ENCODE data around the gene CDK14.

Gene CDK14

GRCh38 chr7:91242097-91242844, 646.1 kb downstream of the CDK14 start:
- no peak for DNase-seq

- no peak for DNase-seq
These were observed 647.6 kb downstream of the CDK14 start for GRCh38 chr7:91243591-91244301.

GRCh38 chr7:91247500-91247899, 651.4 kb downstream of the CDK14 start:
- DNase-seq: no peak

GRCh38 chr7:91248996-91249395, 652.9 kb downstream of the CDK14 start:
- DNase-seq: no peak

GRCh38 chr7:91249506-91250233, 653.5 kb downstream of the CDK14 start:
- no peak for DNase-seq

GRCh38 chr7:91250706-91251105, 654.6 kb downstream of the CDK14 start:
- DNase-seq: no peak

GRCh38 chr7:91251877-91252276, 655.8 kb downstream of the CDK14 start:
- DNase-seq: no peak
